Kidney epithelial cell (primary cell): ENCODE measurements around the gene ARMH2. TPM values are rescaled to one million over a fixed set of nuclear protein-coding genes. Genes with fewer than 3 reads are reported as not detected.

Source experiments
- DNase-seq: peaks from one replicate; pipeline ENCODE4 v3.0.0-alpha.2; 2010; ENCODE audit warnings: low read depth
- H3K27me3 ChIP-seq: 2 replicates; pipeline ENCODE4 v1.6.0; 2011; ENCODE audit warnings: low read length; ENCODE audit not compliant: control insufficient read depth, insufficient read depth
- H3K36me3 ChIP-seq: 2 replicates; pipeline ENCODE4 v1.5.1; 2011; ENCODE audit warnings: low read length; ENCODE audit not compliant: control insufficient read depth, insufficient read depth
- H3K4me3 ChIP-seq: 2 replicates; pipeline ENCODE4 v1.5.1; 2011; ENCODE audit warnings: low read depth, mild to moderate bottlenecking, control low read depth, low read length
- CTCF ChIP-seq: IDR thresholded peaks from 2 replicates; pipeline ENCODE4 v1.5.1; 2011; ENCODE audit warnings: mild to moderate bottlenecking, moderate library complexity, low read length, control low read depth, inconsistent platforms; ENCODE audit not compliant: insufficient read depth, poor library complexity, severe bottlenecking
- total RNA-seq: library from RNA; depleted of rRNA; stranded (reverse); fragments of >200 nt; gene quantifications from 2 replicates; pipeline ENCODE4 v1.2.3, GENCODE V29; 2015

The ARMH2 gene
- total RNA-seq, 1 donor from 2014 or later = not detected

GRCh38 chr6:24809728-24810127 lies 11.0 kb upstream of the ARMH2 start:
- no peaks in the 10 kb centered on the region for H3K36me3 ChIP-seq
- DNase-seq = no peak
- no peaks in the 10 kb centered on the region for H3K27me3 ChIP-seq
- no peak for TF ChIP-seq CTCF
- no peak overlapping the region for H3K4me3 ChIP-seq

- Histone ChIP-seq H3K4me3 (no peak overlapping the region), H3K36me3 (no peaks in the 10 kb centered on the region), H3K27me3 (no peaks in the 10 kb centered on the region)
- no peak for DNase-seq
- no peak for TF ChIP-seq CTCF
Measured at GRCh38 chr6:24807584-24807983, 8.9 kb upstream of the ARMH2 start.

GRCh38 chr6:24802271-24803059 lies 3.7 kb upstream of the ARMH2 start:
- Histone ChIP-seq H3K27me3 (no peaks in the 10 kb centered on the region), H3K4me3 (no peak overlapping the region), H3K36me3 (no peaks in the 10 kb centered on the region)
- TF ChIP-seq CTCF = no peak
- DNase-seq = no peak

- no peak for TF ChIP-seq CTCF
- Histone ChIP-seq H3K36me3 (no peaks in the 10 kb centered on the region), H3K4me3 (no peak overlapping the region), H3K27me3 (no peaks in the 10 kb centered on the region)
- no peak for DNase-seq
Measured at GRCh38 chr6:24799541-24799915, 811 bp upstream of the ARMH2 start.

- Histone ChIP-seq H3K27me3 (no peaks in the 10 kb centered on the region), H3K4me3 (no peak overlapping the region), H3K36me3 (no peaks in the 10 kb centered on the region)
- no peak for DNase-seq
- no peak for TF ChIP-seq CTCF
Measured at GRCh38 chr6:24797596-24798216, 1.0 kb downstream of the ARMH2 start.

GRCh38 chr6:24796616-24797290 lies 2.0 kb downstream of the ARMH2 start:
- DNase-seq = no peak
- Histone ChIP-seq H3K4me3 (no peak overlapping the region), H3K27me3 (no peaks in the 10 kb centered on the region), H3K36me3 (no peaks in the 10 kb centered on the region)
- TF ChIP-seq CTCF = no peak
